Measurements from ENCODE around the gene NEK2. TPM values are rescaled to one million over a fixed set of nuclear protein-coding genes. Genes with fewer than 3 reads are reported as not detected.

NEK2 gene
- polyA plus RNA-seq, 1 experiment: 8.8 TPM

- Histone ChIP-seq H3K9me3 (ENCODE audit: control insufficient read depth, insufficient read depth, low read length) (no peaks in the 10 kb centered on the region), H3K27me3 (ENCODE audit: control insufficient read depth, insufficient read depth, low read length) (no peaks in the 10 kb centered on the region), H3K4me3 (ENCODE audit: low read depth, low read length) (no peak overlapping the region), H3K27ac (ENCODE audit: low read depth, low read length) (peak overlapping the region; percentile 47)
- no peak for TF ChIP-seq CTCF (IDR thresholded peaks at IDR 0.05; ENCODE audit: low read depth, low read length)
- ChIA-PET CTCF (interaction anchor here (0.5 kb wide), 1 partner anchor 40 kb away, joined by 3 read pairs; no protein-coding TSS in a partner anchor), POLR2A (interaction anchor here (1.1 kb wide), 1 partner anchor 11 kb away, joined by 4 read pairs; no protein-coding TSS in a partner anchor)
- DNase-seq (ENCODE audit: low read depth, low spot score): no peak
Measured at GRCh38 chr1:211613951-211614350, 61.5 kb downstream of the NEK2 start.

GRCh38 chr1:211613108-211613947 lies 62.1 kb downstream of the NEK2 start:
- no peak for TF ChIP-seq CTCF (IDR thresholded peaks at IDR 0.05; ENCODE audit: low read depth, low read length)
- no peak overlapping the region for H3K4me3 ChIP-seq (ENCODE audit: low read depth, low read length)
- ChIA-PET CTCF (no interaction called here), POLR2A (interaction anchor here (0.6 to 1.1 kb wide), 5 partner anchors 10 to 305 kb away, joined by 3 to 11 read pairs (median 5); partner anchors contain the start of gene SLC30A1)
- H3K27ac ChIP-seq (ENCODE audit: low read depth, low read length): peak overlapping the region; percentile 89
- H3K9me3 ChIP-seq (ENCODE audit: control insufficient read depth, insufficient read depth, low read length): no peaks in the 10 kb centered on the region
- H3K27me3 ChIP-seq (ENCODE audit: control insufficient read depth, insufficient read depth, low read length): no peaks in the 10 kb centered on the region
- peak; percentile 75 for DNase-seq (ENCODE audit: low read depth, low spot score)

DNA sequence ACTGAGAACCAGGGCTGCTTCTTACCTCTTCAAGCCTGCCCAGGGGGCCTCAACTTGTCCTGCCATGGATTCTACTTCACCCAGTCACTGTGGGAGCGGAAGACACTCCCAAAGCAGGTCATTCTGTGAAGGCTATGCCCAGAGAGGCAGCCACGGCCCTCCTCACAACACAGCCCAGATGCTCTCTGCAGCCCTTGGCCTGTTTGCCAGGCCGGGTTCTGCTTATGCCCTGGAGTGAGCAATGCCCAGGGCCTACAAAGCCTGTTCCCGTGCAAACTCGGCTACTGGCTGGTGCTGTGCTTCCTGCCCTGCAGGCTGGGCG lies 62.7 kb downstream of the NEK2 start:
- Histone ChIP-seq H3K27ac (ENCODE audit: low read depth, low read length) (peak overlapping the region; percentile 89), H3K27me3 (ENCODE audit: control insufficient read depth, insufficient read depth, low read length) (no peaks in the 10 kb centered on the region), H3K4me3 (ENCODE audit: low read depth, low read length) (no peak overlapping the region), H3K9me3 (ENCODE audit: control insufficient read depth, insufficient read depth, low read length) (no peaks in the 10 kb centered on the region)
- CTCF ChIA-PET: interaction anchor here (0.7 kb wide), 1 partner anchor 27 kb away, joined by 4 read pairs; no protein-coding TSS in a partner anchor
- no peak for DNase-seq (ENCODE audit: low read depth, low spot score)
- TF ChIP-seq CTCF (IDR thresholded peaks at IDR 0.05; ENCODE audit: low read depth, low read length): no peak
- POLR2A ChIA-PET: interaction anchor here (0.6 to 1.1 kb wide), 5 partner anchors 10 to 304 kb away, joined by 3 to 11 read pairs (median 5); partner anchors contain the start of gene SLC30A1

Other genes starting within 250 kb of the NEK2 start
- not detected in 2 replicates for gene RD3, start 183.5 kb downstream of the NEK2 start, polyA plus RNA-seq (2011; rRNA removed)
- 11.1 and 12.8 TPM in 2 replicates for gene SLC30A1, start 96.5 kb downstream of the NEK2 start, polyA plus RNA-seq (2011; rRNA removed)
- 14.2 and 16.5 TPM in 2 replicates for gene LPGAT1, start 155.1 kb upstream of the NEK2 start, polyA plus RNA-seq (2011; rRNA removed)

Measured in AG04450 (cell line).